ENCODE results near the gene GATA2.

GATA2 gene

GRCh38 chr3:128472449-128473179 lies 20.4 kb downstream of the GATA2 start:
- no peak for DNase-seq

GRCh38 chr3:128471720-128472119 lies 21.3 kb downstream of the GATA2 start:
- DNase-seq: no peak

GRCh38 chr3:128471110-128471509 lies 21.9 kb downstream of the GATA2 start:
- DNase-seq: no peak

DNA sequence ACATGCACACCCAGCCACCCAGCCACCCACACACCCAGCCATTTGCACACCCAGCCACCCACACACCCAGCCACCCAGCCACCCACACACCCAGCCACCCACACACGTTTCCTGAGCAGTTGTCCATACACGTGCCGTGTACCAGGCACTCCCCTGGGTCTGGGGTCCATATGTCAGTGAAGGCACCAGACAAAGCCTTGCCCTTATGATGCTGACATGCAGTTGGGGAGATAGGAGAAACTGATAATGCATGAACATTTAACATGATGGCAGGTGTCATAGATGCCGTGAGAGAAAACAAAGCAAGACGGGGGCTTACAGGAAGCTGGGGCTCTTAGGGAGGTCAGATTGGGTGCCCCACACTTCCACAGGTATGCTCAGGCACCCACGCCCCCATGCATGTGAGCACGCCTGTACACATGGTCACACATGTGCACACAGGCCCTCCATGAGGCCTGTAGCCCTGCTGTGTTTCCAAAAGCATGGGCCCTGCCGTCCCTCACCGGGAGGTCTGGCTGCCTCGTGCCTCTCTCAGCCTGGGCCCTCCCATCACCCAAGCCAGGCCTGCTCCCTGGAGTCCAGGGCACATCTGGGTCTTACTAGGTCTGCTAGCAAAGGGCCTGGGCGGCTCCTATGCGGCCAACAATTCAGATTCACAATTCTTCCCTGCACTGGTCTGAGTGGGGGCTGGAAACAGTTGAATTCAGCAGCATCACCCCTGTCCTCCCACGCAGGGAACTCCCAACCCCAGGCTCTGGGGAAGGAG lies 22.7 kb downstream of the GATA2 start:
- DNase-seq: no peak

GRCh38 chr3:128469556-128469955 lies 23.4 kb downstream of the GATA2 start:
- DNase-seq: no peak

- DNase-seq: no peak
Observed at GRCh38 chr3:128468791-128469527, 24.0 kb downstream of the GATA2 start.

- no peak for DNase-seq
Observed at GRCh38 chr3:128468285-128468790, 24.7 kb downstream of the GATA2 start.

- peak in 1 of 2 donors; percentile 36 for DNase-seq
Observed at GRCh38 chr3:128466840-128467541, 26.0 kb downstream of the GATA2 start, which contains the start of gene DNAJB8. TSS of gene DNAJB8 (minus strand) at chr3:128466890. CDS start at chr3:128463245, 3,645 bp downstream.

DNA sequence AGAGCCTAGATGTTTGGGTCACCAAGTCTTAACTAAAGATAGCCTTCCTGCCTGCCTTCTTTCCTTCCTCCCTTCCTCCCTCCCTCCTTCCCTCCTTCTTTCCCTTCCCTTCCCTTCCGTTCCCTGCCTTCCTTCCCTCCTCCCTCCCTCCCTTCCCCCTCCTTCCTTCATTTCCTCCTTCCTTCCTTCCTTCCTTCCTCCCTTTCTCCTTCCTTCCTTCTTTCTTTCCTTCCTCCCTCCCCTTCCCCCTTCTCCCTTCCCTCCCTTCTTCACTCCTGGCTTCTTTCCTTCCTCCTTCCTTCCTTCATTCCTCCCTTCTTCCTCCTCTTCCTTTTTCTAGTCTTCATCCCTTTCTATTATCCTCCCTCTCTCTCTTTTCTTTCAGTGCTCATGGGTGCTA lies 28.3 kb downstream of the GATA2 start:
- no peak for DNase-seq

DNA sequence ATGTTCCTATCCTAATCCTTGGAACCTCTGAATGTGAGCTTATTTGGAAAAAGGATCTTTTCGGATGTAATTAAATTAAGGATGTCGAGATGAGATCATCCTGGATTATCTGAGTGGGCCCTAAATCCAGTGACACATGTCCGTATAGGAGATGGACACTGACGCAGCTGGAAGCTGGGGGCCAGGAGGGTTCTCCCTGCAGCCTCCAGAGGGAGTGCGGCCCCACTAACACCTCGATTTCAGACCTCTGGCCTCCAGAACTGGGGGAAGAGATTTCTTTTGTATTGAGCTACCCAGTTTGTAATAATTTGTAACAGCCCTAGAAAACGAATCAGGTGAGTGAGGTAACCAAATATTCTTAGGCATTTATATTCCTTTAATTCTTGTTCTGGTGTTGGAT lies 28.8 kb downstream of the GATA2 start:
- no peak for DNase-seq

DNA sequence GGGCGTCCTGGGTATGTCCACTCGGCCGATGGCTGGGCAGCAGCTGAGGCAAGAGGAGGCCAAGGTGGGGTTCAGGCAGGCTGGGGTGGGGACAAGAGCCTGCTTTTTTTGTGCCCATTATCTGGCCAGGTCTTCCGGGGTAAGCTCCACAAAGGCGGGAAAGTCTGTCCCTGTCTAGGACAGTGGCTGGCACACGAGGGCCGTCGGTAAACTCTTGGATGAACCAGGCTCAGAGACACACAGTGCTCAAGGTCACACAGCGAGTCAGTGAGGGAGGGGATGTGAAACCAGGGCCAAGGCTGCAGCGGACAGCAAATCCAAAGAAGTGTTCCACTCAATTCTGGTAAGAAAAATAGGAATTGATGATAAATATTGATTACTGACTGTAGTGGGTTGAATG lies 29.2 kb downstream of the GATA2 start:
- no peak for DNase-seq

DNA sequence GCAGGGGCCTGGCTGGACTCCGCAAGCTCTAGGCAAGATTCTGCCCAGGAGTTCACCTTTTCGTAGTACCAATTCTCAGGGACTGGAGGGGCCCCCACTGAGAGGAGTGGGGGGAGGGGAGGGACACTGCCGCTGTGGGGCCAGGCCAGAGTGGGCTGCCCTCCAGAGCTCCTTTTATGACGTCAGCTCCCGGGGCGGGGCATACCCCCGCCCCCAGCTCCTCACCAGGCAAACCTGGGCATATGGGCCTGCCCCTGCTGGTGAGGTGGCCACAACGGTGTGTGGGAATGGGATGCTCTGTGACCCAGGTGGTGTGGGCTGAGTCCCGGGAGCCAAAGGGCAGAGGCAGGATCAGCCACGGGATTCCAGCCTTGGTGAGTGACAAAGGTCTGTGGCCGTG lies 29.6 kb downstream of the GATA2 start:
- DNase-seq: no peak

DNA sequence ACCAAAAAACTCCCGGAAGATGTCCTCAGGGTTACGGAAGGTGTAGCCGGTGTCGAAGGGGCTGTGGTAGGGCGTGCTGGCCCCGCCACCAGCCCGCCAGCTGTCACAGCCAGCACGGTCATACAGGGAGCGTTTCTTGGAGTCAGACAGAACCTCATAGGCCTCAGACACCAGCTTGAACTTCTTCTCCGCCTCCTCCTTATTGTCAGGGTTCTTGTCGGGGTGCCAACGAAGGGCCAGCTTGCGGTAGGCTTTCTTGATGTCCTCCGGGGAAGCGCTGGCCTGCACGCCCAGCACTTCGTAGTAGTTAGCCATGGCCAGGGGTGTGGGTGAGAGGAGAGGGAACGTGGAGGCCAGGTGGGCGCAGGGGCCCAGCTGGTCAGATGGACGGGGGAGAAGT lies 30.1 kb downstream of the GATA2 start:
- no peak for DNase-seq

- DNase-seq: no peak
Observed at GRCh38 chr3:128462341-128462910, 30.6 kb downstream of the GATA2 start.

DNA sequence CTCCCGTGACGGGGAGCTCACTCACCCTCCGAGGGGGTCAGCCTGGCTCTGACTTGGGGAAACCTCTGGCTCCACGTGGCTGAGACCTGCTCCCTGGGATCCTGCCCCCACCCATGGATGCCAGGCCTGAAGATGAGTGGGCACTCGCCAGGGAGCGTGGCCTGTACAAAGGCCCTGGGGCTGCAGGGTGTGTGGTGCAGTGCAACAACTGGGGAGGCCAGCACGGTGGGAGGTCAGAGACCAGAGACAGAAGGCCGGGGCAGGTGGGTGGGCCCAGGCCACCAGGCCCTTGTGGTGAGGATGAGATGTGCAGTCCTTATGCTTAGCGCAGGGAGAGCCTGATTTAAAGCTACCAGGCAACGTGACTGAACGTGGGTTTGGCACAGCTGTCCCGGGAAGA lies 31.3 kb downstream of the GATA2 start:
- no peak for DNase-seq

GRCh38 chr3:128459461-128459820 lies 33.6 kb downstream of the GATA2 start:
- DNase-seq: no peak

GRCh38 chr3:128458746-128459460 lies 34.1 kb downstream of the GATA2 start:
- no peak for DNase-seq

DNA sequence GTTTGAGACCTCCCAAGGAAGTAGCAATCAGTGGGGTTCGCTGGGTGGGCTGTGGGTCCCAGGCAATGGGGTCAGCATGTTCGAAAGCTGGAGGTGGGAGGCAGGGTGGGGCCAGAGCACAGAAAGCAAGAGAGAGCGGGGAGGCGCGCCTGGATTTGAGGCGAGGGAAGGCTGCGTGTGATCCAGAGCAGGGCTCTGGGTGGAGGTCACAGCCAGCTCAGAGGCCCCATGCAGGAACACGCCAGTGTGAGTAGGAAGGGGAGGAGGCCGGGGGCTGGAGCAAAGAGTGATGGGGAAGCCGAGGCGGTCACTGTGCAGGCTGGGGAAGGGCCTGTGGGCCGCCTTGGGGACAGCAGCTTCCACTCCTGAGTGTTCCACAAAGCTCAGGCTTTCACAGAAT lies 35.1 kb downstream of the GATA2 start:
- DNase-seq: no peak

- no peak for DNase-seq
Observed at GRCh38 chr3:128456776-128457715, 36.0 kb downstream of the GATA2 start.

Data from CD4-positive, alpha-beta T cell treated with Interleukin-1 beta for 1 hour (primary cell).